Breast epithelium (tissue), 3 donors: ENCODE data around the gene MMS19.

ENCODE experiments used
- CTCF ChIP-seq, 3 donors: fragments of 450-650 bp; IDR thresholded peaks; one replicate each; pipeline ENCODE4 v1.5.1; 2016 to 2017; ENCODE audit warnings: antibody characterized with exemption in 3 of 3, mild to moderate bottlenecking in 3 of 3, moderate library complexity in 3 of 3
- POLR2A ChIP-seq: fragments of 450-650 bp; IDR thresholded peaks from one replicate; pipeline ENCODE4 v1.6.1; 2016; ENCODE audit warnings: antibody characterized with exemption, mild to moderate bottlenecking, moderate library complexity
- POLR2AphosphoS5 ChIP-seq, 3 donors: sonication (generic); formaldehyde crosslinking; IDR thresholded peaks; one replicate each; pipeline ENCODE4 v1.6.1; 2017; ENCODE audit warnings: antibody characterized with exemption in 3 of 3

GRCh38 chr10:97511711-97512440 lies 13.7 kb upstream of the MMS19 start:
- no peak for TF ChIP-seq POLR2A
- TF ChIP-seq CTCF (IDR thresholded peaks at IDR 0.05), result no peak
- TF ChIP-seq POLR2AphosphoS5 (IDR thresholded peaks at IDR 0.05), result no peak
